CD8-positive, alpha-beta memory T cell (primary cell): Measurements from ENCODE around the gene ABHD17A. TPM values are rescaled to one million over a fixed set of nuclear protein-coding genes. Genes with fewer than 3 reads are reported as not detected.

Experiments used
- CTCF ChIA-PET: fragments of 350-600 bp; sonication (Branson Sonifier 250); formaldehyde crosslinking; loops from one replicate; lab custom pipeline; 2021; ENCODE audit warnings: antibody characterized with exemption; lab: Charles Lee
- POLR2A ChIA-PET: fragments of 350-600 bp; sonication (Branson Sonifier 250); formaldehyde crosslinking; loops from one replicate; lab custom pipeline; 2021; ENCODE audit warnings: antibody characterized with exemption; lab: Charles Lee
- DNase-seq, 5 donors: peaks; one replicate each; pipeline versions ENCODE4 v3.0.0 to v3.0.0-alpha.2; 2020 to 2022; ENCODE audit warnings: mixed read lengths in 1 of 5
- H3K27ac ChIP-seq: one replicate; pipeline ENCODE4 v1.7.0; 2013; ENCODE audit warnings: low read depth, mild to moderate bottlenecking, low read length, moderate library complexity
- H3K27me3 ChIP-seq: 2 replicates; pipeline ENCODE4 v1.7.0; 2013; ENCODE audit warnings: low read length, mild to moderate bottlenecking; ENCODE audit not compliant: insufficient read depth, poor library complexity, severe bottlenecking
- H3K36me3 ChIP-seq: 2 replicates; pipeline ENCODE4 v1.7.0; 2013; ENCODE audit warnings: mild to moderate bottlenecking, low read length, moderate library complexity; ENCODE audit not compliant: insufficient read depth
- H3K4me1 ChIP-seq: 2 replicates; pipeline ENCODE4 v1.7.0; 2013; ENCODE audit warnings: mild to moderate bottlenecking, low read length, moderate library complexity; ENCODE audit not compliant: insufficient read depth
- H3K4me3 ChIP-seq: 2 replicates; pipeline ENCODE4 v1.7.0; 2013; ENCODE audit warnings: mild to moderate bottlenecking, low read length
- H3K9me3 ChIP-seq: 2 replicates; pipeline ENCODE4 v1.7.0; 2013; ENCODE audit warnings: mild to moderate bottlenecking, low read length
- H3K27ac Mint-ChIP-seq, 8 donors: one replicate each; pipeline ENCODE4 v1.8.0; 2020 to 2021; ENCODE audit warnings: mixed read lengths in 8 of 8, mild to moderate bottlenecking in 6 of 8, inconsistent platforms in 3 of 8, moderate library complexity in 3 of 8
- H3K27me3 Mint-ChIP-seq, 2 donors: one replicate each; pipeline ENCODE4 v1.8.0; 2020 to 2021; ENCODE audit warnings: mixed read lengths in 2 of 2, mild to moderate bottlenecking in 1 of 2, moderate library complexity in 1 of 2
- H3K36me3 Mint-ChIP-seq, 3 donors: one replicate each; pipeline ENCODE4 v1.8.0; 2020 to 2021; ENCODE audit warnings: mixed read lengths in 3 of 3, inconsistent platforms in 1 of 3, mild to moderate bottlenecking in 1 of 3
- H3K4me1 Mint-ChIP-seq, 3 donors: one replicate each; pipeline ENCODE4 v1.8.0; 2020 to 2021; ENCODE audit warnings: mixed read lengths in 3 of 3, inconsistent platforms in 1 of 3, mild to moderate bottlenecking in 1 of 3
- H3K4me3 Mint-ChIP-seq, 7 donors: one replicate each; pipeline ENCODE4 v1.8.0; 2020 to 2021; ENCODE audit warnings: mixed read lengths in 7 of 7, mild to moderate bottlenecking in 6 of 7, moderate library complexity in 4 of 7, inconsistent platforms in 2 of 7
- H3K9me3 Mint-ChIP-seq, 5 donors: one replicate each; pipeline ENCODE4 v1.8.0; 2020 to 2022; ENCODE audit warnings: mixed read lengths in 5 of 5, mild to moderate bottlenecking in 3 of 5, moderate library complexity in 2 of 5, inconsistent platforms in 1 of 5
- polyA plus RNA-seq: library from polyadenylated mRNA; unstranded; fragments of 300-500 nt; fragmentation: Illumina TruSeq; gene quantifications from one replicate; pipeline ENCODE4 v1.2.3, GENCODE V29; 2021
- total RNA-seq, 2 experiments: library from RNA; stranded (reverse); gene quantifications; one replicate each; pipeline ENCODE4 v1.2.3, GENCODE V29; 2021

Gene ABHD17A
- total and polyA plus RNA-seq, 3 experiments from 2014 or later, result 105 to 252 (median 114) TPM

DNA sequence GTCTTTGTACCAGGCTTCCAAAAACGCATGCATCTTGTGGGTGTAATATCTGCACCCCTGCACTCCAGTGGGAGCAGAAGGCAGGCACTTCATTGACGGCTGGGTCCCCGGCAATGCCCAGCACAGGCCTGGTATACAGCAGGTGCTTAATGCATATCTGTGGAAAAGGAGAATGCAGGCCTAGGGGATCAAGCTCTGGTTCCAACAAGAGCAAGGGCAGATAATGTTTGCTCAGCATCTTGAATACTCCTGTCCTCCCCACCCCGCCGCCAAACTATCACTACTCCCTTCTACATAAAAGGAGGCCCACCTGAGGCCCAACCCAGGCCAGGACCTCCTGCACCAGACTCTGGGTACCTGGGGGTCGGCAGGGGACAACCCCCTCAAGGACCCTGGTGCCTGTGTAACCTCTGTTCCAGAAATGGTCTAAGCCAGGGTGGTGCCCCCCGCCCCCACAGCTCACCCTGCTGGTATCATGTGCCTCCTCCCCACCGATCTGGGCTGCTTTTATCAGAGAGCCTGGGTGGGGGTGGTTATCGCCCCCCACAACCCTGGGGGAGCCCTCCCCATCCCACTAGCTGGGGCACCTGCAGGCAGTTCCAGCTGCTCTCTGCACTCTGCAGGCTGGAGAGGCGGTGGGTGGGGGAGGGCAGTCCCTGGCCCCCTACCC, 26.7 kb downstream of the ABHD17A start:
- H3K27ac Mint-ChIP-seq, result peak overlapping the region; percentile 17 to 97 (median 76)
- POLR2A ChIA-PET, result no interaction called here
- H3K4me1 Mint-ChIP-seq, result peaks cover 32 to 75% (median 36%) of the 10 kb centered on the region in 3 donors
- no peaks in the 10 kb centered on the region for H3K36me3 ChIP-seq
- peak overlapping the region; percentile 70 for H3K27ac ChIP-seq
- peak overlapping the region in 6 of 7 donors; percentile 15 to 76 (median 58) for H3K4me3 Mint-ChIP-seq
- no peaks in the 10 kb centered on the region for H3K27me3 ChIP-seq
- H3K9me3 Mint-ChIP-seq, result no peaks in the 10 kb centered on the region
- H3K36me3 Mint-ChIP-seq, result peaks cover 0 to 5% (median 0%) of the 10 kb centered on the region in 3 donors
- no peak for DNase-seq
- H3K4me3 ChIP-seq, result no peak overlapping the region
- CTCF ChIA-PET, result interaction anchor here (1.0 kb wide), 1 partner anchor 10 kb away, joined by 3 read pairs; no protein-coding TSS in a partner anchor
- H3K27me3 Mint-ChIP-seq, result peaks cover 0 to 4% of the 10 kb centered on the region in 2 donors
- H3K4me1 ChIP-seq, result peaks cover 68% of the 10 kb centered on the region
- H3K9me3 ChIP-seq, result no peaks in the 10 kb centered on the region

DNA sequence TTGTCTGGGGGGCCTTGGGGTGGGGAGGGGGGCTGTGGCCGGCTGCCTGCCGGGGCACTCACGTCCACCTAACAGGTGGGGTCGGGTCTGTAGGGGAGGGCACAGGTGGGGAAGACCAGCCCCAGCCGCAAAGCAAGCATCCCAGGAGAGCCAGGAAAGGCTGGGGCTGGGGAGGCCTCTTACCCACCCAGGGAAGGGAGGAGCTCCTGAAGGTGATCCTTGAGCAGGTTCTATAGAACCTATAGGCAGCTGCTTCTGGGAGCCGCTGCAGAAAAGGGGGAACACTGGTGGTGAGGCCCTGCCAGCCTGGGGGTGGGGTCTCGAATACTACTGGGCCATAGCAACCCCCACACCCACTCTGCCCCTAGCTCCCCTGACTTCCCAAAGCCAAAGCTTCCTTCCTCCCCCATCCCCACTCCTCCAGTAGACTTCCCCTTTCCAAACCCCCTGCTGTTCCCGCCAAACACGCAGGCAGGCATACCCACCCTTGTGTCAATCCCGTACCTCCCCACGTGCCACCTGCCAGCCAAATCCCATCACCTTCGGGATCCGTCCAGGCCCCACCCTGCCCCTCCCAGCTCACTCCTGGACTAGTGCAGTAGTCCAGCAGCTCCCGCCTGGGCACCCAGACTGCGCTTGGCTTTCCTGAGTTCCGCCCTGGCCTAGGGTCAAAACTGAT, 27.5 kb downstream of the ABHD17A start:
- Mint-ChIP-seq H3K27me3 (peaks cover 0 to 6% of the 10 kb centered on the region in 2 donors), H3K36me3 (peaks cover 0 to 6% (median 1%) of the 10 kb centered on the region in 3 donors), H3K27ac (peak overlapping the region in 7 of 8 donors; percentile 56 to 97 (median 71)), H3K9me3 (no peaks in the 10 kb centered on the region), H3K4me1 (peaks cover 38 to 83% (median 41%) of the 10 kb centered on the region in 3 donors), H3K4me3 (peak overlapping the region; percentile 45 to 87 (median 69))
- POLR2A ChIA-PET, result interaction anchor here (0.9 to 1.8 kb wide), 3 partner anchors 11 to 194 kb away, joined by 3 to 7 read pairs (median 4); no protein-coding TSS in a partner anchor
- DNase-seq, result no peak
- H3K27ac ChIP-seq, result peak overlapping the region; percentile 70
- no peaks in the 10 kb centered on the region for H3K9me3 ChIP-seq
- CTCF ChIA-PET, result interaction anchor here (0.9 to 1.5 kb wide), 2 partner anchors 9 to 39 kb away, joined by 3 to 6 read pairs; no protein-coding TSS in a partner anchor
- H3K4me3 ChIP-seq, result peak overlapping the region; percentile 47
- no peaks in the 10 kb centered on the region for H3K27me3 ChIP-seq
- peaks cover 75% of the 10 kb centered on the region for H3K4me1 ChIP-seq
- H3K36me3 ChIP-seq, result no peaks in the 10 kb centered on the region

DNA sequence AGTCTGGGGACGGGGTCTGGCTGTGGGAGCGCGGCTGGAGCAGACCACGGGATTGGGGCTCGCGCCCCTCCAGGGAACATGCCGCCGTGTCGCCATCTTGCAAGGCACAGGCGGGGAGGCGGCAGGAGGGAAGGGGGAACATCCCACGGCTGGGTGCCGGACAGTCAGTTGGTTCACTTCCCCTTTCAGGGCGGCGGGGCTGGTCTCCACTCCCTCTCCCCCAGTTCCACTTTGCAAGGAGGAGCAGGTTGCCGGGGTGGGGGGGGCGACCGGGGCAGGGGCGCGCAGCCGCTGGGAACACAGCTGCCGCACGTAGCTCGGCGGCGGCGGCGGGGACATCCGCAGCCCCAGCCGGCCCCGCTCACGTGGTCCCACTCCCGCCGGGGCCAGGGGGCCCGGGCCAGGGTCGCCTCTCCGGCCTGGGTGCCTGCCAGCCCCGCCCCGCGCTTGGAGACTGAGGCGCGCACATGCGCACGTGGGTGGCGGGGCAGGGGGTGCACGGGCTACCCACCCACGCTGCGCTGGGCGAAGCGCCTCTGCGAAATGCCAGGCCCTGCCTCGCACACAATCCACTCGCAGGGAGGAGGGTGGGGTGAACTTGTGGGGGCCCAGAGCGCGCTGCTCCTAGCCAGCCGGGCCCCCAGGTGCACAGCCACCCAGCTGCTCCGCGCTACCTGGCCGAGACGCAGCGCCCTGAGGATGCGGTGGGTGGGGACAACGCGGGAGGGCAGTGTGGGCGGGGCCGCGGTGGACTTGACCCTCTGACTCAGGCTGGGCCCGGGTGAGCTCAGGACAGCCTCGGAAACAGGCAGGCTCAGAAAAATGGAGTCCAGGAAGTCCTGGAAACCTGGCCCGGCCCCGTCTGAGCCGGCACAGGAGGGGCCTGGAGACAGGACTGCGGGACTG, 28.3 kb downstream of the ABHD17A start:
- Mint-ChIP-seq H3K36me3 (peaks cover 0 to 2% (median 1%) of the 10 kb centered on the region in 3 donors), H3K27ac (peak overlapping the region in 7 of 8 donors; percentile 81 to 97 (median 91)), H3K4me1 (peaks cover 38 to 84% (median 39%) of the 10 kb centered on the region in 3 donors), H3K9me3 (no peaks in the 10 kb centered on the region), H3K4me3 (peak overlapping the region; percentile 75 to 90 (median 79)), H3K27me3 (peaks cover 0 to 1% of the 10 kb centered on the region in 2 donors)
- Histone ChIP-seq H3K27me3 (no peaks in the 10 kb centered on the region), H3K27ac (peak overlapping the region; percentile 95), H3K9me3 (no peaks in the 10 kb centered on the region), H3K4me1 (peaks cover 81% of the 10 kb centered on the region), H3K4me3 (peak overlapping the region; percentile 84), H3K36me3 (no peaks in the 10 kb centered on the region)
- peak in 3 of 5 donors; percentile 18 to 51 (median 42) for DNase-seq
- ChIA-PET CTCF (interaction anchor here (0.9 to 2.1 kb wide), 4 partner anchors 8 to 40 kb away, joined by 3 to 8 read pairs (median 4); no protein-coding TSS in a partner anchor), POLR2A (interaction anchor here (0.5 to 1.8 kb wide), 4 partner anchors 7 to 195 kb away, joined by 3 to 7 read pairs (median 4); no protein-coding TSS in a partner anchor)

DNA sequence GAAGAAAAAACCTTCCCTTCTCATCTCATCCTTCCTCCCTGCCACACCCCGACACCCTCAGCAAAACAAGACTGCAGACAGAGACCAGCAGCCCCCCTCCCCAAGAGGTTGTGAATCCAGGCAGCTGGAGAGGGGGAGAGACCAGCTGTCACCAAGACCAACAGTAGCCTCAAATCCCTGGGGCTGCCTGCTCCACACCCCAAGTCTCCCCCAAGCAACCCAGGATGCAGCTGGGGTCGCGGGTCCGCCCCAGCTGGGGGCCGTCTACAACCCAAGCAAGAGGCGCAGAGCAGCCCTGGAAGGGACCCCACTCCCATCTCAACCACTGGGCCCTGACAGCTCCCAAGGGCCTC, 29.0 kb downstream of the ABHD17A start:
- no peaks in the 10 kb centered on the region for H3K9me3 Mint-ChIP-seq
- no peaks in the 10 kb centered on the region for H3K9me3 ChIP-seq
- peak overlapping the region; percentile 84 for H3K4me3 ChIP-seq
- peaks cover 32 to 79% (median 34%) of the 10 kb centered on the region in 3 donors for H3K4me1 Mint-ChIP-seq
- peaks cover 0 to 2% of the 10 kb centered on the region in 2 donors for H3K27me3 Mint-ChIP-seq
- ChIA-PET CTCF (interaction anchor here (1.2 to 2.1 kb wide), 2 partner anchors 18 to 19 kb away, joined by 3 to 8 read pairs; no protein-coding TSS in a partner anchor), POLR2A (interaction anchor here (0.5 to 1.8 kb wide), 3 partner anchors 8 to 195 kb away, joined by 4 to 7 read pairs (median 5); no protein-coding TSS in a partner anchor)
- no peak for DNase-seq
- peaks cover 75% of the 10 kb centered on the region for H3K4me1 ChIP-seq
- no peaks in the 10 kb centered on the region for H3K36me3 ChIP-seq
- H3K36me3 Mint-ChIP-seq, result peaks cover 0 to 2% (median 1%) of the 10 kb centered on the region in 3 donors
- H3K4me3 Mint-ChIP-seq, result peak overlapping the region; percentile 75 to 90 (median 79)
- no peaks in the 10 kb centered on the region for H3K27me3 ChIP-seq
- peak overlapping the region; percentile 81 to 97 (median 92) for H3K27ac Mint-ChIP-seq
- peak overlapping the region; percentile 95 for H3K27ac ChIP-seq

DNA sequence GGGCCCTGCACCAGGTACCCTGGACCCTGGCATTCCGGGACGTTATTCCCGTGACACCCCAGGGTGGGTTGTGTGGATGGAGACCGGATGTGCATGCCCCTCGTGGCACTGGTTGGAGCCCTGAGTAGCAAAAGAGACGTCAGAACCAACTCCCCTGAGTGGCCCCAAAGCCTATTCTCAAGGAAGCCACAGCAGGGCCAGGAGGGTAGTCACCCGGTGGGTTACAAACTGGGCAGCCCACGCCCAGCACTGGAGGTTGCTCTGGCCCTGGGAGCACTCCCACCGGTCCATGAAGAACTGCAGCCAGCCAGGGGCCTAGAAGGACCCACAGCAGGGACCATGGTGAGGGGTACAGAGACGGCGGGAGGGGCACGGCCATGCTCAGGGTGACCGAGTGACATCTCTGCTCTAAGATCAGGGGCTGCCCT, 29.5 kb downstream of the ABHD17A start:
- peaks cover 70% of the 10 kb centered on the region for H3K4me1 ChIP-seq

DNA sequence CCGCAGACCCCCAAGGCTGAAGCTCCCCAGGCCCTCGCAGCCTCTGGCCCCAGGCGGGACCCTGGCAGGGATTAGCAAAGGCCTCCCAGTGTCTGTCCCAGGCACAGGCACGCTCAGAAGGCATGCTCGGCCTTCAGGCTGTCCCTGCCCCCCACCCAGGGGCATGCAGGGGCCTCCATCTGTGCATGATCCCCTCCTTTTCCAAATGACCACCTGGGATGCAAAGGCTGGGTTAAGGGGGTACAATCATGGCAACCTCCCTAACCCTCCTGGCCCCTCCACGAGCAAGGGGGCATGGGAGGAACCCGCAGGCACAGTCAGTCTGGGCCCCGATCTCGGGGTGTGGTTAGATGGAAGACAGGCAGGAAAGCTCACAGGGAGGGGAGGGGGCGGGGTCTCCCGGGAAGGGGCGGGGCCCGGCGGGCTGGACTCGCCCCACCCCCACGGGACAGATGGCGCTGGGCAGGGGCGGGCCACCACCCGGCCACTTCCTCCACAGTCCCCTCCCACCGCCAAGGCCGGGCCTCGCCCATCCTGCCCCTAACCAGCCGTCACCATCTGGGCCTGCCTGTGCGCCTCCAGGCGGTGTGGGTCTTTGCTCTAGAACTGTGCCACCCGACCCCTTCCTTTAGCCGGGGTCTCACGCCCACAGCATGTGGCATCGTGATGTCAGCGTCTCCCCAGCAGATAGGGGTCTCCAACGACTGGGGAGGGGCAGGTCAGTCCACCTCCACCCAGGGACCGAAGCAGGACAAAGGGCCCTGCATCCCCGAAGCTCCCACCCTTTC, 30.1 kb downstream of the ABHD17A start:
- H3K4me3 Mint-ChIP-seq, result peak overlapping the region; percentile 75 to 90 (median 79)
- Histone ChIP-seq H3K27ac (peak overlapping the region; percentile 95), H3K4me1 (peaks cover 64% of the 10 kb centered on the region), H3K36me3 (no peaks in the 10 kb centered on the region), H3K9me3 (no peaks in the 10 kb centered on the region), H3K27me3 (no peaks in the 10 kb centered on the region), H3K4me3 (peak overlapping the region; percentile 84)
- peaks cover 0 to 2% (median 1%) of the 10 kb centered on the region in 3 donors for H3K36me3 Mint-ChIP-seq
- DNase-seq, result peak; percentile 66 to 88 (median 78)
- H3K27ac Mint-ChIP-seq, result peak overlapping the region; percentile 84 to 97 (median 92)
- H3K4me1 Mint-ChIP-seq, result peaks cover 33 to 79% (median 37%) of the 10 kb centered on the region in 3 donors
- H3K9me3 Mint-ChIP-seq, result no peaks in the 10 kb centered on the region
- POLR2A ChIA-PET, result interaction anchor here (0.6 to 1.5 kb wide), 3 partner anchors 68 to 240 kb away, joined by 3 read pairs; no protein-coding TSS in a partner anchor
- H3K27me3 Mint-ChIP-seq, result peaks cover 0 to 3% of the 10 kb centered on the region in 2 donors
- CTCF ChIA-PET, result interaction anchor here (0.8 to 2.1 kb wide), 3 partner anchors 9 to 21 kb away, joined by 3 to 8 read pairs (median 5); no protein-coding TSS in a partner anchor

More for the DNA sequence above, 29.5 kb downstream of the ABHD17A start:
- peak overlapping the region; percentile 95 for H3K27ac ChIP-seq
- Mint-ChIP-seq H3K27ac (peak overlapping the region; percentile 81 to 97 (median 92)), H3K27me3 (peaks cover 0 to 3% of the 10 kb centered on the region in 2 donors), H3K4me1 (peaks cover 32 to 79% (median 33%) of the 10 kb centered on the region in 3 donors), H3K36me3 (peaks cover 0 to 2% (median 1%) of the 10 kb centered on the region in 3 donors), H3K9me3 (no peaks in the 10 kb centered on the region), H3K4me3 (peak overlapping the region; percentile 75 to 90 (median 79))
- H3K27me3 ChIP-seq, result no peaks in the 10 kb centered on the region
- H3K4me3 ChIP-seq, result peak overlapping the region; percentile 84
- ChIA-PET POLR2A (interaction anchor here (1.0 to 1.5 kb wide), 2 partner anchors 186 to 239 kb away, joined by 3 read pairs; no protein-coding TSS in a partner anchor), CTCF (interaction anchor here (2.1 kb wide), 1 partner anchor 18 kb away, joined by 8 read pairs; no protein-coding TSS in a partner anchor)
- DNase-seq, result peak in 1 of 5 donors; percentile 51
- no peaks in the 10 kb centered on the region for H3K9me3 ChIP-seq
- no peaks in the 10 kb centered on the region for H3K36me3 ChIP-seq
